GM21360 (cell line): ENCODE measurements around the gene DNAJC19.
"Not testable (repeated sequence)": the region's sequence is repeated elsewhere in the genome, so short reads cannot be mapped to it uniquely, and the experiment has no call there.

Experiments
- ATAC-seq: cut with Tn5 transposase; IDR thresholded peaks from one replicate; pipeline ENCODE4 v1.9.1; 2021; ENCODE audit warnings: mild to moderate bottlenecking, moderate library complexity; ENCODE audit not compliant: unreplicated experiment

DNAJC19 gene

DNA sequence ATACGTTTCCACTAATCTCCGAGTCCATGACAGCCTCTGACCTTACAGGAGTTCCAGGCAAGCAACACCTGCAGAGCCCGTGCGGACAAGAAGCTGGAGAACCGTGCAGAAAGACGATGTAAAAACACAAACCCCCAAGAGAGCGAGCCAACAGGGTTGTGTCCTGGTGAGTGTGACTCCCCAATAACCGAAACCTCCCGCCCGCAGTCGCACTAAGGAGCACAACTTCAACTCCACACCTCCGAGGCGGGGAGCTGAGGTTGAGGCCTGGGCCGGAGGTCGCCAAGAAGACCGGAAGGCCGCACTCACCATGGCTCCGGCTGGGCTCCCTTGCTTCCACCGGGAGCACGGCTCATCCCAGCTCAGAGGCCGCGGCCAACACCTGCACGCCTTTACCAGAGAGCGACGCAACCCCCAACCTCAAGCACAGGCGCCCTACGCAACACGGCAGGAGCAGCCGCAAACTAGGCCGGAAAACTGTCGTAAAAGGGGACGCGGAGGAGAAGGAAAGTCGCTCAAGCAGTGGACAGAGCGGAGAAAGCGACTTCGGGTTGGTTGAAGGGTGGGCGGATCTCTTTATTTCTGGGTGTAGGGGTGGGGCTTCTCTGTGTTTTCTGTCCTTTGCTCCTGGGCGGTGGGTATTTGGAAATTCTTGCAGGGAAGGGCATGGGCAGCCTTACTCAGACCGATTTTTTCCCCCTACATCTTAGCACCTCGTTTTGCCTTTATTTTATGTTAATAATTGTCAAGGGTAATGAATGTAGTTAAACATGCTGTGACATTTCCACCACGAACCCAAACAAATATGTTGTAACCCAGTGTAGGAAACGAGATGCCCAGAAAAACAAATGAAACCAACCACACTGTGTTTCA, at the start of gene DNAJC19:
Gene DNAJC19 (minus strand): TSS at position 446 of the 873 bp plus-strand sequence. CDS start 134 bp downstream, at position 312.
- ATAC-seq, result peak; percentile 95

DNA sequence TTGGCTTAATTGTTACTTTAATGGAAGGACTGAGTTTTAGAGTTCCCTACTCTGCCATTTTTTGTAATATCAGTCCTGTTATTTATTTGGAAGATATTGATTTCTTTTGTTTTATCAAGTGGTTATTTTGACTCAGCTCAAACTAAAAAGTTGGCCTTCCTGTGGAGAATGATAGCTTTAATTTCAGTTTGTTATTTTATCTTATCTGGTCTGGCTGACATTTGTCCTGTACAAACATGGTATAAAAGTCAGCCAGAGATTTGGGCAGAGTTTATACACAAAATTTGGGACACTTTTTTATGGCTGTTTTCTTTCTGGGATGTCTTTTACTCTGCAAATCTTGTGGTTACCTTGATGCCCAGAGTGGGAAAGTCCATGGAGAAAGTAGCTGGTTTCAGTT, 41.4 kb upstream of the DNAJC19 start:
- ATAC-seq, result no peak

DNA sequence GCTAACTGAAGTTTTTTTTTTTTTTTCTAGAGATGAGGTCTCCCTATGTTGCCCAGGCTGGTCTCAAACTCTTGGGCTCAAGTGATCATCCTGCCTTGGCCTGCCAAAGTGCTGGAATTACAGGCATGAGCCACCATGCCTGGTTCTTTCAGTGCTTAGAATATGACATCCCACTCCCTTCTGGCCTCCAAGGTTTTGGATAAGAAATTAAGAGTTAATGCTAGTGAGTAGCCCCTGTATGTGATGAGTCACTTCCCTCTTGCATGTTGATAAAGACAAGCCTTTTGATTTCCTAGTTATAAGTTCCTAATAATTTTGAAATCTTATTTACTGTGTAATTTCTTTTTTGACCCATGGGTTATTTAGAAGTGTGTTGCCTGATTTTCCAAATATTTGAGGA, 35.7 kb upstream of the DNAJC19 start:
- ATAC-seq, result no peak

DNA sequence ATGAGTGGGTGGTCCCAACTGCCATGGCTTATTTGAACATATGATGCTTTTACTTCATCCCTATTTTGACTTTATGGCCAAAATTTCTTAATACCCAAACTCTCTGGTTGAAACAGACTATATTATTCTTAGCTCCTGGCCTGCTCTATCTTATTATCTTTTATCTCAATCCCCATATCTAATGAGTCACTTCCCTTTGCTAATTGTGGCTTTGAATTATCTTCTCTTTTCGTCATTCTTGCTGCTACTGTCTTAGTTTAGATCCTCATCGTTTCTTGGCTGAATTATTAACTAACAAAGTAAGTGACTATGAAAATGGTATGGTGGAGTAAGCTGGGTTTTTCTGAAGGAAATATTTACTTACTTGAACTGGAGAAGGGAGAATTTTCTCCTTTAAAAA, 28.2 kb upstream of the DNAJC19 start:
- no peak for ATAC-seq

DNA sequence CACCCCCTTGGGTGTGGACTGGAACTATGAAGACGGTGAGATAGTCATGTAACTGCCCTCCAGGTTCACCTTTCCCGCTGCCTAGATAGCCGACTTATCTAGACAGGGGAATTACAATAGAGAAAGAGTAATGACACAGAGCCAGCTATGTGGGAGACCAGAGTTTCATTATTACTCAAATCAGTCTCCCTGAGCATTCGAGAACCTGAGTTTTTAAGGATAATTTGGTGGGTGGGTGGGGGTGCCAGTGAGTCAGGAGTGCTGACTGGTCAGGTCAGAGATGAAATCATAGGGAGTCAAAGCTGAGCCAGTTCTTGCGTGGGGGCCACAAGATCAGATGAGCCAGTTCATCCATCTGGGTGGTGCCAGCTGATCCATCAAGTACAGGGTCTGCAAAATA, 19.7 kb upstream of the DNAJC19 start:
- ATAC-seq, result no peak

DNA sequence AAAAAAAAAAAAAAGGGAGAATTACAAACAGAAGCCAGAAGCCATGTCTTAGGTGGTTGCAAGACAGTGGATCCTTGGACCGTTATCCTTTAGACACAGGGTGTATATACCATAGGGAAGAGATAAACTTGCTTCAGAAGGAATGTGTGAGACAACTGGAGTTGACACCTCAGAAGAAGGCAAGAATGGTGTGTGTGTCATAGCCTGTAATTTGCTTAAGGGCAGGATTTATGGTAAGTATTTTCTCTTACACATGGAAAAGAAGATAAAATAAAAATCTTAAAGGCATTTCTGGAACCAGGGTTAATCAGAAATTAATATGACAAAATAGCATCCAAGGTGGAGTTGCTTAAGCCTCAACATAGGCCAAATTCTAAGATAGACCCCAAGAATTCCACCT, 19.3 kb upstream of the DNAJC19 start:
- ATAC-seq, result no peak

DNA sequence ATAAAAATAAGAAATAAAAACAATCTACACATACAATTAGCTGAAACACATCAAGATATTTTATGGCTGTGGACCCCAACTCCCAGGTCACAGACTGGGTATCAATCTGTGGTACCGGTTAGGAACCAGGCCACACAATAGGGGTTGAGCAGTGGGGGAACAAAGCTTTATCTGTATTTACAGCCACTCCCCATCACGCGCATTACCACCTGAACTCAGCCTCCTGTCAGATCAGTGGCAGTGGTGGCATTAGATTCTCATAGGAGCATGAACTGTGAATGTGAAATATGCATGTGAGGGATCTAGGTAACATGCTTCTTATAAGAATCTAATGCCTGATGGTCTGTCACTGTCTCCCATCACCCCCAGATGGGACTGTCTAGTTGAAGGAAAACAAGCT, 17.7 kb upstream of the DNAJC19 start:
- ATAC-seq, result no peak

DNA sequence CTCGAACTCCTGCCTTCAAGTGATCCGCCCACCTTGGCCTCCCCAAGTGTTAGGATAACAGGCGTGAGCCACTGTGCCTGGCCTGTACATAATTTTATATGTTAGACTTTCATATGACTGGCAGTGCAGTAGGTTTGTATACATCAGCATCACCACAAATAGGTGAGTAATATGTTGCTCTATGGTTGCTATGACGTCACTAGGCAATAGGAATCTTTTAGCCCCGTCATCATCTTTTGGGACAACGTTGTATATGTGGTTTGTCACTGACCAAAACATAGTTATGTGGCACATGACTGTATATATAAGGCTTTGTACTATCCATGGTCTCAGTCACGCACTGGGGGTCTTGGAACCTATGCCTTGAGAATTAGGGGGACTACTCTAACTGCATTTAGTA, 17.0 kb upstream of the DNAJC19 start:
- ATAC-seq, result no peak

DNA sequence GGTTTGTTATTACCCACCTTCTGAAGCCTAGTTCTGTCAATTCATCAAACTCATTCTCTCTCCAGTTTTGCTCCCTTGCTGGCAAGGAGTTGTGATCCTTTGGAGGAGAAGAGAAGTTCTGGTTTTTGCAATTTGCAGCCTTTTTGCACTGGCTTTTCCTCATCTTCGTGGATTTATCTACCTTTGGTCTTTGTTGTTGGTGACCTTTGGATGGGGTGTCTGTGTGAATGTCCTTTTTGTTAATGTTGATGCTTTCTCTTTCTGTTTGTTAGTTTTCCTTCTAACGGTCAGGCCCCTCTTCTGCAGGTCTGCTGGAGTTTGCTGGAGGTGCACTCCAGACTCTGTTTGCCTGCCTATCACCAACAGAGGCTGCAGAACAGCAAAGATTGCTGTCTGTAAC, 13.9 kb upstream of the DNAJC19 start:
- not testable (repeated sequence) for ATAC-seq

DNA sequence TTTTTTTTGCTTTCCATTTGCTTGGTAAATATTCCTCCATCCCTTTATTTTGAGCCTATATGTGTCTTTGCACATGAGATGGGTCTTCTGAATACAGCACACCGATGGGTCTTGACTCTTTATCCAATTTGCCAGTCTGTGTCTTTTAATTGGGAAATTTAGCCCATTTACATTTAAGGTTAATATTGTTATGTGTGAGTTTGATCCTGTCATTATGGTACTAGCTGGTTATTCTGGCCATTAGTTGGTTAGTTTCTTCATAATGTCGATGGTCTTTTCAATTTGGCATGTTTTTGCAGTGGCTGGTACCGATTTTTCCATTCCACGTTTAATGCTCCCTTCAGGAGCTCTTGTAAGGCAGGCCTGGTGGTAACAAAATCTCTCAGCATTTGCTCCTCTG, 12.8 kb upstream of the DNAJC19 start:
- not testable (repeated sequence) for ATAC-seq

DNA sequence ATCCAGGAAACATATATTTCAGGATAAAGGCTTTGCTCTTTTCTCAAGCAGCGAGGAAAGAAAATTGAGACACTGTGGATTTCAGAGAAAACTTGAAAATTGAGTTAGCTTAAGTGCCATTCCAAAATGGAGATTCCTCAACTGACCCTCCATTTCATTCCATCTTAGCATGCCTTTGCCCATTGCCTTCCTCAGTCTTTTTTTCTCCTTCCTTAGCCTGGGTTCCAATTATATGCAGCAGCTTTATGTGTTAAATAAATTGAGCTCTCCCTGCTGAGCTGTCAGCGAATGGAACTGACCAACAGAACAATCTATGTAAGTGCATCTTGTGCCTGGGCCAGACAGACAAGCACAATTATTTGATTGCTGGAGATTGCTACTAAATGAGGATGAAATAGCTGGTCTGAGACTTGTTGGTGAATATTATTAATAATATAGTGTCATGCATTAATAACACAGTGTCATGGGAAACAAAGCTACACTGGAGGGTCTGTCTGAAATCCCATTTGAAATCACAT, 6.9 kb upstream of the DNAJC19 start:
- no peak for ATAC-seq

DNA sequence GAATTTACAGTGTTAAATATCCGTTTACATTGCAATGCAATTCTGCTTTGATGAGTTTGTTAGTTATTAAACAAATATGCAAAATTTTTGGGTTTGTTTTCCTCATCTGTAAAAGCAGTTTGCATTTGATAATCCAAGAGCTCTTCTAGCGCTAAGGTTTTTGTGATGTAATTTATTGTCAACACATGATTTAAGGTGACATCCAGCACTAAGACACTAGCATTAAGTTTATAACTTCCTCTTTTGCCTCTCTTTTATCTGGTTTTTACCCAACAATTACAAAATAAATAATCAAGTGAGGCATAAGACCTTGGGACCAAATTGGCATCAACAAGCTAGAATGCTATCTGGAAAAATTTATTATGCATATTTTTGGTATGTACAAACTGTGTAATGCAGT, 969 bp upstream of the DNAJC19 start:
- no peak for ATAC-seq

DNA sequence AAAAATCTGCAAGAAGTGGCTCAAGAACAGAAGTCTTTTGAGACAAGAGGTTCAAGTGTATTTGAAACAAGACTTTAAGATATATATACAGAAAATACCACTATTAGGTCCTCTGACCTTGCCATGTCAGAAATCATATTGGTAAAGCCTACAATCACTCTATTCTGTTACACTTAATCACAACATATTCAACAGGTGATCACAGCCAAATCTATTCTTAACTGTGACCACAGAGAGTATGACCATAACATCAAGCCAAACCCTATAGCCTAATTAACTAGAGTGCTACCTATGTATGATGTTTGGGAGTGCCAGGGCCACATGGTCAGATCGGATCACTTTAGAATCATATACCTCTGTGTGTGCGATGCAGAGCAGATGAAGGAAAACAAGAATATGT, 2.2 kb downstream of the DNAJC19 start:
- no peak for ATAC-seq

DNA sequence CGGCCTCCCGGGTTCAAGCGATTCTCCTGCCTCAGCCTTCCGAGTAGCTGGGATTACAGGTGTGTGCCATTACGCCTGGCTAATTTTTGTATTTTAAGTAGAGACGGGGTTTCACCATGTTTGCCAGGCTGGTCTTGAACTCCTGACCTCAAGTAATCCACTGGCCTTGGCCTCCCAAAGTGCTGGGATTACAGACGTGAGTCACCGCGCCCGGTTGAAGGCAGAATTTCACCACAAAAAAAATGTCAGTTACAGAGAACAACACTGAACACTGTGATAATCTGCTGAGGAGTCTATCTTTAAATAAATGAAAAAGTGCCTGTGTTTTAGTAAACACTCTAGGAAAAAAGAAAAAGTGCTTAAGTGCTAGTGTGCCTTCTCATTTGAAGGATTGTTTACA, 3.2 kb downstream of the DNAJC19 start:
- ATAC-seq, result not testable (repeated sequence)

DNA sequence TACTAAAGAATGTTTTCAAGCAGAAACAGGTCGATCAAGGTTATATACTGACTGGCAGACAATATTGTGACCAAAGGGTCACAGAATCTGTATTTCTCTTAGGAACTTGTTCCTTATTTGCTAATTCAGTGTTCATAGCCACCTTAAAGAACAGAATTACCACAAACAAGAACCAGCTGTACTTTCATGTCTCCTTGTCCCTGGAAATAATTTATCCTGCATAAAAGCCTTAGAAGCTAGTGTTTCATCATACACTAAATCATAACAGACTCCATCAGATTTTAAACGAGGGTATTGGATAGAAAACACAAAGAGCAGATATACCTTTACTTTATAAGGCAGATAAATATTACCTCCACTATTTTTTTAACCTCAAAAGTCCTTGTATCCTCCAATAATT, 6.4 kb downstream of the DNAJC19 start:
- ATAC-seq, result no peak

DNA sequence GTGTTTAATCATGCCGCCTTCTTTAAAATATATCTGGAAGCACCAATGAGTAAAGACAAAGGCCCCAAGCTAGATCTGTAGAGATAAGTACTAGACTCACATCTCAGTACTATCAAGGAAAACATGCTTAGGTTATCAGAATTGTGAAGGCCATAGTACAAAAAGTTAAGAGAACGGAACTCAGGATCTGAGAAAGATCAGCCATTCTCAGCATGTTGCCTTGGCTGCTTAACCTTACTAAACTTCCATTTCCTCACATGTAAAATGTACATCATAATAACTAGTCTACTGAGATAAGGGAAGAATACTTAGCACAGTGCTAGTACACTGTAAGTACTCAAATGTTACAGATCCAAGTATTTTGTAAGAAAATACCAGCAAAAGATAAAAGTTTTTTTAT, 7.6 kb downstream of the DNAJC19 start:
- ATAC-seq, result no peak

DNA sequence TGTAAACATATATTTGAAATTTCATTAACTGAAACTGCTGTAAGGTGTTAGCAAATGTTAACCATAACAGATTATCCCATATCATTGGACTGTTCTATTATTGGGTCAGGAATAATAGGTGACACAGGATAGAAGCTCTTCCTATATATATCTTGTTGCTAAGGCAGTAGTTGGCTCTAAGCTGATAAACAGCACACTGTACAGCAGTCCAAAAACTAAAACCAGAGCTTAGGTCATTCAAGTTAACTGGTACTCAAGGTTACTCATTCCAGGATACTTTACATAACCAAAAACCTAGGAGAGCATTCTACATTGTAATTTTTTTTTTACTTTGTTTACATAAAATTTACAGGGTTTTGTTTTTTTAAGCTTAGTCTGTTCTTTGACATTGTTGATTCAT, 8.9 kb downstream of the DNAJC19 start:
- no peak for ATAC-seq

DNA sequence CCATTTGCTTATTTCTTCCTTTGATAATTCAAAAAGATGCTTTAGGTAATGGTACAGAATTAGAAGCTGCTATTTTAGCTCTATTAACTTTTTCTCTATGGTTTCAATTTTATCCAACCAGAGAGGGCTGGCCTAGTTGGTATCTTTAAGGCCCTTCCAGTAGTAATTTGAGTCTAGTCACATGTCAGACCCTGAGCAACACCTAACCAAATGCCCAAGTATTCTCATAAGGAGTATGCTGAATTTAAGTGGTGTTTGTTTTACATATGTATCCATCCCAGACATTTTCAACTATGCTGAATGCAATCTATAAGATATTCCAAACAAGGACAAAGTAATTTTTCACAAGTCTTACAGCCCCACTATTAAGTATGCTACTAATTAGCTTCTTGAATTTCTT, 9.6 kb downstream of the DNAJC19 start:
- no peak for ATAC-seq

DNA sequence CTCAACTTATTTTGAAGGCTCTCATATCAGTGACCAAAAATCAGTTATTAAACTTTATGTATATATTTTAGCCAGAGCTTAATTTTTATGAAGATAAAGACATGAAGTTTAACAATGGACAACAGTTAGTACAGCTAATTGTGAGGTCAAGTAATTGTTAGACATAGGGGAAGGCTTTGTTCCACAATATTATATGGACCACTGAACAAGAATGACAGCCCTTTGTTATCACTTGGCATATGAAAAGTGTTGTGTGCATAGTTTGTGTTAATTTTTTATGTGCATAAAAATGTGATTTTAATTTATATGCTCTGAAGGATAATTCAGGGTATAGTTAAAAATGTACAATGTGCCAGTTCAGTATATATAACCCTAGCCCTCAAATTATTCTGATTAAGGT, 12.0 kb downstream of the DNAJC19 start:
- no peak for ATAC-seq

DNA sequence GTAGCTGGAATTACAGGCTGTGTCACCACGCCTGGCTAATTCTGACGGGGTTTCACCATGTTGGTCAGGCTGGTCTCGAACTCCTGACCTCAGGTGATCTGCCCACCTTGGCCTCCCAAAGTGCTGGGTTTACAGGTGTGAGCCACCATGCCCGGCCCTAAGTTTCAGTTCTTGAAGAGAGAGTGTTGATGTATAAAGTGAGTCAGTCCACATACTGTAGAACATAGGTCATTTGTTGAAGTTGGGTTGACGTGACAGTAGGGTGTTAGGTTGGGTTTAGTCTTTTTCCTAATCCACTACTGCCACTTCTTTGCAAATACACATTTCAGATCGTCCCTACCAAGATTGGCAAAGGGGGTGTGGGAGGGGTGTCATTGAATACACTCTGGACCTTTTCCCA, 15.2 kb downstream of the DNAJC19 start:
- no peak for ATAC-seq

DNA sequence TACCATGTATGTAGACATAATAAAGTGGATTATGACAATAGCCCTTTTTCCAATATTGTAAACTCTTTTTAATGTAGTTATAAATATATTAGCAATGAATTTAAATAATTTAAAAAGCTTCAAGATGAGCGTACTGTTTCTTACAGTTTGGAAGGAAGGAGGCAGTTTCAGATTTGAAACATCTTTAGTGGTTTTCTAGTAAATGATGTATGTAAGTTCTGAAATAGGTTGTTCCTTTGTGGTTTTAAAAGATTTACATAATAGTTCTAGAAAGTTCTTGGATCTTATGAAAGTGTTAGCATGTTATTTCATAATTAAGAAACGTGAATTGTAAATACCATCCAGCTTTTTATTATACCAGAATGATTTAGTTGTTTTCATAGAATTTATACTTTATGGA, 16.0 kb downstream of the DNAJC19 start:
- ATAC-seq, result peak; percentile 65

DNA sequence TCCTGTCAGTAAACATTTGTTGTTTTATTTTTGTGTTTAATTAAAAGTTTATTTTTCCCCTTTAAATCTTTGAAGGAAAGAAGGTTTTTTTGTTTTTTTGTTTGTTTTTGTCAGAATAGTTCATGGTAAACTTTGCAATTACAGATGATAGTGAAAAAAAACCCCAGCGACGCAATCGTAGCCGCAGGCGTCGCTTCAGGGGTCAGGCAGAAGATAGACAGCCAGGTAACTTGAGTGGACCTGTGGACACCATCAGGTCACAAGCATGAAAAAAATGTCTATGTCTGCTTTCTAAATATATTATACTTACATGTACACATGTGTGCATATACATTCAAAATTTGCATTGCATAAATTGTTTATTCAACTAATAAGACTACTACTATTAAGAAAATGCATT, 18.6 kb downstream of the DNAJC19 start:
- ATAC-seq, result no peak

DNA sequence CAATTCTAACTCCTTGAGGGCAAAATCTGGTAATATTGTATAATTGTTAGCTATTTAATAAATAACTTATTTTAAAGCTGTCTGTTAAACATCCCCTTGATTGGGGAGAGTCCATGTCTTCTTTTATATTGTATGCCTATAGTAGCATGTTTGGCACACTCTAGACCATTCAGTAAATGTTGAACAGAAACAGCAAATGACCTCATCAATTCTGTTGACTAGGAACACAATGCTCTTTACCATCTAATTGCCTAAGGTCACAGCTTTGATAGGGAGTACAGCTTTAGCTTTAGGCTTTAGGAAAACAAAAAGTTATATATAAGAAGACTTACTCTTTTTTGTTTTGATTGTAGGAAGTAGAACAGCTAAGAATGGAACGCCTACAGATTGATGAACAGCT, 27.0 kb downstream of the DNAJC19 start:
- ATAC-seq, result no peak
